Kasumi-1 (cell line): ENCODE results near the gene LONP2.

Experiments
- DNase-seq, 2 experiments: peaks; one replicate each; lab custom pipeline; 2025; lab: John Stamatoyannopoulos, UW

The LONP2 gene

GRCh38 chr16:48244080-48244862, at the start of gene LONP2:
TSS of gene LONP2 (plus strand) at chr16:48244300. CDS start at chr16:48244389, 89 bp downstream.
- DNase-seq: peak; percentile 88

DNA sequence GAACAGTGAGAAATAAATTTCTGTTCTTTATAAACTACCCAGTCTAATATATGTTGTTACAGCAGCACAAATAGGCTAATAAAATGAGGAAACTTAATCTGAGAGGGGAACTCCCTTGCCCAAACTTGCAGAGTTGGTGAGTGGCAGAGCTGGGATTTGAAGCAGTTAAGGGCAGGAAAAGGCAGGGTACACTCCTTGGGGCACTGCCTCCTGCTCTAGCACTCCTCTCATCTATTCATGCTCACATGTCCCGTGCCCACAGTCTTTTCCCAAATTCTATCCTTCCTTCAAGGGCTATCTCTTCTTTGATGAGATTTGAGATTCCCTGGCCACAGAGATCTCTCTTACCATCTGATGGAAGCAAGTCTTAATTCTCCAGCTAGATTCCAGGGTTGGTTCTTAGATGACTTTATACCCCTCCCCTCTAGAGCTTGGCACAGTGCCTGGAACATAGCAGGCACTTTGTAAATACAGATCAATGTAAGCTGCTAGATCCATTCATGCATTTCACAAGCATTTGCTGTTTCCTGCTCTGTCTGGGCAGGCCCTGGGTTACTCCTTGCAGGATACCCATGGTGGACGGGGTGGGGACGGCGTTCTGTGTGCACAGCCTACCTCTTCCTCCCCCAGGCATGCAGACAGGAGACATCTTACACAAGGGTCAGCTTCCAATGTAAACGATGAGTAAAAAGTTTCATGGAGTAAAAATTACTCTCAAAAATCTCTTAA, 49.1 kb upstream of the LONP2 start:
- DNase-seq: no peak

GRCh38 chr16:48197294-48197693, 46.8 kb upstream of the LONP2 start:
- DNase-seq: peak; percentile 39 to 92

GRCh38 chr16:48201515-48202201, 42.4 kb upstream of the LONP2 start:
- peak; percentile 37 to 52 for DNase-seq

DNA sequence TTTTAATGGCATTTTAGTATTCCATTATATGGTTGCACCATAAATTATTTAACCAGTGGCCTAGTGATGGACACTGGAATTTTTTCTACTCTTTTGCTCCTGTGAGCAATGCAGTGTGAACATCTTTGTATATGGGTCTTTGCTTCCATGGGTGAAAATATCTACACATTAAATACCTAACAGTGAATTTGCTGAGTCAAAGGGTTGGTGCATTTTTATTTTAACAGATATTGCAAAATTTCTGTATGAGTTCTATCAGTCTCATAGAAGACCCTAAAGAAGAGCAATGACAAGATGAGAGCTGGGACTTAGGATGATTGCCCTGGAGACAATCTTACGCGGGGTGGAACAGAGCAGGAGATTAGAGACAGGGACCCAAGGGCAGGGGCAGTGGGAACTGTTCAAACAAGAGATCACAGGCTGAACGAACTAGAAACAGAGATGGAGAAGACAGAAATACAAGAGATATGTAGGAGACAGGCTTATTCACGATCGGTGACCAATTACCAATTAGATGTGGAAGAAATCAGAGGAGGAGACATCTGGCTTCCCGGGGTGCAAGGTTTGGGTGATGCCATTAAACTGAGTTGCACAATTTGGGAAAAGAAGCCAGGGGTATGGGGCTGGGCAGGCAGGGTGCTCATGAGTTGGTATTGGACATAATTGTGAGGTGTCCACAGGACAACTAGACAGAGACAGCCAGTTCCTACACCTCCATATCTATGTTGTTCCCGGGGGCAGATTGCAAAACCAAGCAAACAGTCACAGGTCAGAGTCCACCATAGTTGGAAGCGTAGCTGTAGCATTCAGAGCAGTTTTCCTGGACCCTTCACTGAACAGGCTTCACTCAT, 39.9 kb upstream of the LONP2 start:
- DNase-seq: no peak

- DNase-seq: no peak
Measured at GRCh38 chr16:48204825-48205151, 39.3 kb upstream of the LONP2 start.

- DNase-seq: no peak
Measured at GRCh38 chr16:48206594-48207242, 37.4 kb upstream of the LONP2 start.

DNA sequence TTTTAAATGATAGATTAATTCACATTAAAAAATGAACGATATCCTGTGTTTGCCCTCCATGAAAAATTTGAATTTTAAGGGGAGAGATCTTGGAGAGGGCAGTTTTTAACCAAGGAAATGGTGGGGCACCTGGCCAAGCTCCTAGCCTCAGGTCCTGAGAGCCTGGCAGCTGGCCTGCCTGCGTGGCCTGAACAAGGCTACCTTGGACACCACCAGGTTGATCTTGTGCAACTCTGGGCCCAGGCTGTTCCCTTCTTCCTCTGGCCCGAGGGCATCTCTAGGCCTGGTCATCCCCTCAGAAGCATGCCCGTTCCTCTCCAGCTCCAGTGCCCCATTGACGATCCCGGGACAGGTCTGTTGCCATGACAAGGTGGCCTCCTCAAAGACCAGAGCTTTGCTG, 33.4 kb upstream of the LONP2 start:
- DNase-seq: no peak

DNA sequence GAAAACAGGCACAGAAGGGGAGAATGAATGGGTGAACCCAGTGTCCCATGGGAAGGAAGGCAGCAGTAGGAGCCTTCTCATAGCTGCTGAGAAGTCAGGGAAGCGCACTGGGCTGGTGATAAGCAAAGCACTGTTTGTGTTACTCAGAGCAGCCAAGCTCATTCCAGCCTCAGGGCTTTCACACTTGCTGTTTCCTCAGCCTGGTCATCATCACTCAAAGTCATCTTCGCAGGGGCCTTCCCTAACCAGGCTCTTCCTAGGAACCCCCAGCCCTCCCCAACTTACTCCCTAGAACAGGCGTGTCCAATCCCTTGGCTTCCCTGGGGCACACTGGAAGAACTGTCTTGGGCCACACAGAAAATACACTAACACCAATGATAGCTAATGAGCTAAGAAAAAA, 32.1 kb upstream of the LONP2 start:
- DNase-seq: no peak

DNA sequence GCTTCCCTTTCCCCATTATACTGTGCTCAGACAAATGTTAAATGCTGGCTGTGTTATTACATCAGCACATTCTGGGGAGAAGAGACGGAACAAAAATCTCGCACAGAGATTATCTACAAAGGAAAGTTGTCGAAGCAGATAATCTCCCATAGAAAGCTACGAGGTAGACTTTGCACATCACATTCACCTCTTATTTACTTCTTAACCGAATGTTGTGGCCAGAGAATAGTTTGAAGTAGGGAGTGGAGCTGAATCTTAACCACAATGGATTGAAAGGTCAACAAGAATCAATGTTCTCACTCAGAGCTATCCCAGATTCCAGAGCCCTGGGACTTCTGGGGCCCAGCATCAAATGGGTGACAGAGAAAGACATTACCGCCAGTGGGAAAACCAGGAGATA, 28.4 kb upstream of the LONP2 start:
- no peak for DNase-seq

- DNase-seq: no peak
Measured at GRCh38 chr16:48217708-48218107, 26.4 kb upstream of the LONP2 start.

- DNase-seq: no peak
Measured at GRCh38 chr16:48218473-48218872, 25.6 kb upstream of the LONP2 start.

DNA sequence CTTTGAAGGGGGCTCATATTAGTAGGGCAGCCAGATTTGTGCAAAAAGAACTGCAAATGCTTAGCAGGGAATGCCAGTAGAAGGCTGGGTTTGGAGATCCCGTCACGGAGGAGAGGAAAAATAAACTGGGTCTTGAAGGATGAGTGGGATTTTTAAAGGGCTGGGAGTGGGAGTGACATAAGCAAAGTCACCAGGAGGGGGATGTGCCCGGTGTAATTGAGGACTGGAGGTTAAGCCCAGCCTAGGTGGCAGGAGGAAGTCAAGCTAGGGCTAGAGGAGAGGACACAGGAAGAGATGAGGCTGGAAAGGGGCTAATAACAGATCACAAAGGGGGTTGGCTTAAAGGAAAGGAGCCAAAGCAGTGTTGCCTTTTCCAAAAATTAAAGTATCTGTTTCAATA, 23.2 kb upstream of the LONP2 start:
- no peak for DNase-seq

DNA sequence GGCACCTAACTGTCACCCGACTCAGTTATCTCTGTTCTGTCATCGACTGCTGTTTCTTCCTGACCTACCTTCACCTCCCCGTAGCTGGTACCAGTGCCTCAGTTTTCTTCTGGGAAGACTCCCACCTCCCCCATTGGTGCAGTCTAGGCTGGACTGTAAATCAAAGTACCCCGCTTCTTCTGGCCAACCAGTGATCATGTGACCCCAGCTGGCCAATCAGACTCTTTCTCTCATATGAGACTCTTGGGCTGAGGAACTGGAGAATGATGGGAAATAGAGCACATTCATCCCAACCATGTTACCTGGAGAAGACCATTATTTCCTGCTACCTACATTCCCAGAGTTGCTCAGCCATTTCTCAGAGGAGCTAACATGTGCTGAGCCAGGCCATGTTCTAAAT, 20.6 kb upstream of the LONP2 start:
- no peak for DNase-seq

DNA sequence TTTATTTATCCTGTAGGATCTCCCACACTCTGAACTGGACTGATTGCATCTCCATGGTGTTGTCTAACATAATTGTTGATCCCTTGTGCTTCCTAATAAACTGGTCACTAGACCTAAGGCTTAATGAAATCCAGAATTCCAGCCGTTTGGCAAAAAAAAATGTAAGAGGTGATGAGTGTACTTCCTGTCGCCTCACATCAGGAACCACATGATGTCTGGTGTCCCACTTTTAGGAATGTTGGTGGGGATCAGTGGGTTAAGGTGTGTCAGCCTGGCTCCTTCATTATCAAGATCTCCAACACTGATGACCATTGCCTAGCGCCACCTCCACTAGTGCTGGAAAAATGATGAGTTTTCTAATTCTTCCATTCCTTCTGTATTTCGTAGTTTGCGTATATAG, 18.6 kb upstream of the LONP2 start:
- DNase-seq: no peak

DNA sequence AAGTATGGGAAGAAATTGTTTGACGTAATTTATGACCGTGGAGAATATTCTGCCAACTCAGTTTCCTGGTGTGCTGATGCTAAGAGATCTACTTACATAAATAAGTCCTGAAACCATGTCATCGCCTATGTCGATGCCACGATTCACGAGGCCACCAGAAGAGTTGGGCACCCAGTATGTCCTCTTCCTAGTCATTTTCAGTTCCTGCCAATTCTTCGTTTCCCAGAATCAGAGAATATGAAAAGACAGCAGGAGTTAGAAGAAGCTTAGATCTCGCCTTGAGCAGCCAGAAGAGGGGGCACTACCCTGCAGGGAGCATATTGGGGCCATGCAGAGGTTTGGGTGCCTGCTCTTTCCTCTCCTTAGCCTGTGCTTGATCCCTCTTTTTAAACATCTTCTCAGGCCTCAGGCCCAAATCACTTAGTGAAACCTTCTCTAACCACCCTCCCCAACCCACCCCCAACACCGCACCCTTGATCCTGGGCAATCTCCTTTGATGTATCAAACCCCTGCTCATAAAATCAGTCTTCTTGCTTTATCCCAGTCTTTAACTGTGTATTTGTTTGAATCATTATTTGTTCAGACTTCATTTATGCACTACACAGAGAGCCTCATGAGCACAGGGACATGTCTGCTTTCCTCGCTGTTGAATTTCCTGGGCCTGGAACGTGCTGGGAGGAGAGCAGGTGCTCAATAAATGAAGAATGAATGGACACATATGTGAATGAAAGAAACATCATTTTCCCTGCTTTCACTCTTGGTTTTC, 12.2 kb upstream of the LONP2 start:
- peak; percentile 71 to 85 for DNase-seq

DNA sequence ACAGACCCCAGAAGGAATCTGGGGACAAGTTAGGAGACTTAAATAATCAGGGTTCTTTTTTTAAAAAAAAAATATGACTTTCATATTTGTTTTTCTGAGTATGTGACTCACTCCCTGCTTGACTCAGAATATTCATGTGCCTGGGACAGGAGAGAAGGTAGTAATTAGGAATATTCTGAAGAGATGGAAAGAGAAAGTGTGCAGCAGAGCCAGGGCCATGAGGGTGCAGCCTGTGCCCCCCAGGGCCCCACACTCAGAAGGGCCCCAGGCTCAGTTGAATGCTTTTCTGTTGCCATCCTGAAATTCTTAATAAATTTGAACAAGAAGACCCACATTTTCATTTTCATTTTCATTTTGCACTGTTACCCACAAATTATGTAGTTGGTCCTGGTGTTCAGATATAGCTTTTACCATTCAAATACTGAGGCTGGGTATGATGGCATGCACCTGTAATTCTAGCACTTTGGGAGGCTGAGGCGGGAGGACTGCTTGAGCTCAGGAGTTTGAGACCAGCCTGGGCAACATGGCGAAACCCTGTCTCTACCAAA, 11.5 kb upstream of the LONP2 start:
- no peak for DNase-seq

DNA sequence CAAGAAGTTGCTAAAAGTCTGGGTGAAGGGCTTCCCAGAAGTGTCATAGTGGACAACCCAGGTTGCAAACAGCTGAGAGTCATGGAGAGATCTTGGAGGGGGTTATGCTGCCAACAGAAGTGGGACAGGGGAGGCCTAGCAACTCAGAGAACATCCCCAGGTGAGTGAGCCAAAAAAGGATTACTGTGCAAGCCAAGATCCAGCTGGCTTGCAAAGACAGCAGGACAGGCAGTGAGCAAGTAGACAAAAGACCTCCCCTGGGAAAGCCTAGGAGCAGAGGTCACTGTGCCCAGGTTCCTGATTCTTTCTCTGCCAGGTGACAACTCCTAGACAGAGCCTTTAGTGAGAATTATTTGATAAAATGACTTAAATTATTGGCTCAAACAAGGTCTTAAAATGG, 9.5 kb upstream of the LONP2 start:
- no peak for DNase-seq

GRCh38 chr16:48235058-48235555, 9.0 kb upstream of the LONP2 start:
- no peak for DNase-seq

GRCh38 chr16:48235556-48236136, 8.5 kb upstream of the LONP2 start:
- no peak for DNase-seq
